ENCODE measurements around the gene TAGAP. TPM values are rescaled to one million over a fixed set of nuclear protein-coding genes. Genes with fewer than 3 reads are reported as not detected.
"Not testable (repeated sequence)": the region's sequence is repeated elsewhere in the genome, so short reads cannot be mapped to it uniquely, and the experiment has no call there.

TAGAP gene
- total RNA-seq, 1 experiment from 2014 or later, result not detected

- DNase-seq (ENCODE audit: low read depth), result no peak
Observed at GRCh38 chr6:159012201-159012600, 32.6 kb downstream of the TAGAP start.

GRCh38 chr6:159010037-159010612 lies 34.7 kb downstream of the TAGAP start:
- peak; percentile 27 for DNase-seq (ENCODE audit: low read depth)

GRCh38 chr6:159008656-159009288 lies 36.0 kb downstream of the TAGAP start:
- DNase-seq (ENCODE audit: low read depth), result no peak

- DNase-seq (ENCODE audit: low read depth), result no peak
Observed at GRCh38 chr6:159007510-159007909, 37.3 kb downstream of the TAGAP start.

GRCh38 chr6:159005436-159005835 lies 39.4 kb downstream of the TAGAP start:
- no peak for DNase-seq (ENCODE audit: low read depth)

DNA sequence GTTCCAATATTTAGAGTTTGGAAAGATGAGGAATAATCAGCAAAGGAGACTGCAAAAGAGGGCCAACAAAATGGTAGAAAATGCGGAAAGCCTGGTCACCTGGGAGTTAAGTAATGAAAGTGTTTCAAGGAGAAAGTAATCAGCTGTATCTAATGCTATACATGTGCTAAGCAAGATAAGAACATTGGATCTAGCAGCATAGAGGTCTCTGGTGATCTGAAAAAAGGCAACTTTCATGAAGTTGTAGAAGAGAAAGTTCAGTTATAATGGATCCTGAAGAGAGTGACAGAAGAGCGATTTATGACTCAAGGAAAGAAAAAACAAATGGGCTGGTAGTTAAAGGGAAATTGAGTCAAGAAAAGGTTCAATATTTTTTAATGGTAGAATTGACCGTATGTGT lies 40.2 kb downstream of the TAGAP start:
- no peak for DNase-seq (ENCODE audit: low read depth)

DNA sequence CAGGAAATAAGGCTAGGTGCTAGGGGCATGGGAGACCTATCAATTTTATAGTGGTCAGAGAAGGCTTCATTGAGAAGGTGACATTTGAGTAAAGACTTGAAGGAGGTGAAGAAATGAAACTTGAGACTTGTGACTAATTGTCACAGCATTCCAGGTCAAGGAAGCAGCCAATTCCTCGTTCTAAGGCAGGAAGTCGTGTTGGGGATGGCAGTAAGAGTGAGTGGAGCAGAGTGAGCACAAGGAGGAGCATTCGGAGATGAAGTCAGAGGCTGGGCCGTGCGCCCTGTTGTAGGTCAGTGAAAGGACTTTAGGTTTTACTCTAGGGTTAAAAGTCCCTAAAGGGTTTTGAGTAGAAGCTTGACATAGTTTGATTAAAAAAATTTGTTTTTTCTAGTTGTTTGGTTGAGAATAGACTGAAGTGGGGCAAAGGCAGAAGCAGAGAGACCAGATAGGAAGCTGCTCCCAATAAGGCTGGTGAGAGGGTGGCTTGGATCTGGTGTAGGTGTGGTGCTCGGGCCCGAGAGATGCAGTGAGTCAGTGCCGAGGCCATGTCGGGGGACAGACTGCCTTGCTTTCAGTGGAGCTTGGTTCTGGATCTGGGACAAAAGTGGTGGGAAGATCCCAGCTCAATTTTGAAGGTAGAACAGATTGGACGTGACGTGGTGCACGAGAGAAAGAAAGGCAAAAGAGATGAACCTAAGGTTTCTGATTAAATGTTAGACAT lies 42.2 kb downstream of the TAGAP start:
- DNase-seq (ENCODE audit: low read depth), result peak; percentile 78

- DNase-seq (ENCODE audit: low read depth), result peak; percentile 99
Observed at GRCh38 chr6:158999666-159000403, 45.0 kb downstream of the TAGAP start, which contains the start of gene RSPH3. RSPH3 (minus strand) TSS chr6:159000202; CDS start chr6:158999550, 652 bp downstream.

DNA sequence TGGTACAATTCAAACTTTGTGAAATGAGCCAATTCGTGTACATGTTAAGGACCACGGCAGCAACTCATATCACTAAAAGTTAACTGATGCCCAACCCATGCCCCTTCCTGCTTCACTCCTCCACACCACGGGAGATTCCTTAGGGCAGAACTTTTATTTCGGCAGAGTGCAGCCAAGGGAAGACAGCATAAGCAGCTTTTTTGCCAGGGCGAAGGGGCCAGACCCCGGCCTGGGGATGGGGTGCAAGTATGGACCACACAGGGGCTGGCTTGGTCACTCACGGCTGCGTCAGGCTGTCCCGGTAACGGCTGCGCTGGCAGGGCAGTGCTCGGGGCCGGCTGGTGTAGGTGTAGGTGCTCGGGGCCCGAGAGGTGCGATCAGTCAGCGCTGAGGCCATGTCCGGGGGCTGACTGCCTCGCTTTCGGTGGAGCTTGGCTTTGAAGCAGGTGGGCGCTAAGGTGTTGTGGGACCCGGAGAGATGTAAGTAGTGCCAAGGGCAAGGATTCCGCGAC lies 45.6 kb downstream of the TAGAP start:
- DNase-seq (ENCODE audit: low read depth), result no peak

DNA sequence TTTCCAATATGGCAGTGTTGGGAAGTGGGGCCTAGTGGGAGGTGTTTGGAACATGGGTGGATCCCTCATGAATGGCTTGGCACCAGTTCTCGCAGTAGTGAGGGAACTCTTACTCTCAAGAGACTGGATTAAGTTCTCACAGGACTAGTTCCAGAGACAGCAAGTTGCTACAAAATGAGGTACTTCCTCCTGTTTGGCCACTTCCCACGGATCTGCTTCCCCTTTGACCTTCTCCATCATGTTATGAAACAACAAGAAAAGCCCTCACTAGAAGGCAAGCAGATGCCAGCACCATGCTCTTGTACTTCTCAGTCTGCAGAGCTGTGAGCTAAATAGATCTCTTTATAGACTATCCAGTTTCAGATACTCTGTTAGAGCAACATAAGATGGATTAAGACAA lies 47.9 kb downstream of the TAGAP start:
- DNase-seq (ENCODE audit: low read depth), result no peak

DNA sequence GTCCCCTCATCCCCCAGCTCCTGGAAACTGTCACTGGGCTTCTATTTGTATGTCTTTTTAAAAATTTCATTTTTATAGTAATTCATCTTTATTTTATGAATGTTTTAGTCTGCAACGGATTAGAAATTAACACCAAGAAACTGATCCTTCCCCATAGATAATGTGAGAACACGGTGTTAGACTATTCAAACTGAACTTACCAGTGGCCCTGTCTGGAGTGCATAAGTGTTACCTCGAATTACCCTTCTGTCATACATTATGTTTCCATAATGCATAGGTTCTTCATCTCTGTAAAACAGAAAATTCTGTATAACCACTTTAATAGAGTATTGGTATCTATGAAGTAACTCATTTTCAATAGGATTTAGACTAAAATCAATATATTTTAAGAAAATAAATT lies 51.2 kb downstream of the TAGAP start:
- no peak for DNase-seq (ENCODE audit: low read depth)

GRCh38 chr6:158991017-158991723 lies 53.6 kb downstream of the TAGAP start:
- DNase-seq (ENCODE audit: low read depth), result no peak

- DNase-seq (ENCODE audit: low read depth), result not testable (repeated sequence)
Observed at GRCh38 chr6:158989711-158990110, 55.1 kb downstream of the TAGAP start.

DNA sequence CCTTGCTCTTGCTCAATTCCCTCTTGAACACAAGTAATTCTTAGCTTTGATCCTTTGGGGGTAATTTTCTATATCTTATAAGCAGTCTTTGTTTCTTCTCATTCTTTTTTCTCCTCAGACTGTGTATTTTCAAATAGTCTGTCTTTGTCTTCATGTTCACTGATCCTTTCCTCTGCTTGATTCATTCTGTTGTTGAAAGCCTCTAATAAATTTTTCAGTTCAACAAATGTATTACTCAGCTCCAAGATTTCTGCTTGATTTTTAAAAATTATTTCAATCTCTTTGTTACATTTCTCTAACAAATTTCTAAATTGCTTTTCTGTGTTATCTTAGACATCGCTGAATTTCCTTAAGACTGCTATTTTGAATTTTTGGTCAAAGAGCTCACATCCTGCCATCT lies 56.3 kb downstream of the TAGAP start:
- DNase-seq (ENCODE audit: low read depth), result no peak

DNA sequence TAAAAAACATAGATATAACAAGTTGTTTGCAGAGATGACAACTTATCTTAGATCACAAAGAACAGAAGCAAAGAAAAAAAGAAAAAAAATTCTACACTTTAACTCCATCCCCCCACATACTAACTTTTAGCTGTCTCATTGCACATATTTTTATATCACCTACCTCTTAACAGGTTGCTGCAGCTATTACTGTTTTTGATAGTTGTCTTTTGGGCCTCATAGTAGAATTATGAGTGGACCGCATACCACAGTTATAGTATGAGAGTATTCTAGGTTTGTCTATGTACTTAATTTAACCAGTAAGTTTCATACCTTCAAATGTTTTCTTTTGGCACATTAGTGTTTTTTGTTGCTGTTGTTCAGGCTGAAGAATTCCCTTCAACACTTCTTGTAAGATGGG lies 57.1 kb downstream of the TAGAP start:
- no peak for DNase-seq (ENCODE audit: low read depth)

Other genes starting within 250 kb of the TAGAP start
- gene EZR, start 225.6 kb downstream of the TAGAP start, total RNA-seq (2014; rRNA removed; shearing (Covaris generic)), result 314 and 325 TPM in 2 replicates
- 3.0 and 5.2 TPM in 2 replicates for gene RSPH3, start 44.8 kb downstream of the TAGAP start, total RNA-seq (2014; rRNA removed; shearing (Covaris generic))
- gene FNDC1, start 124.4 kb upstream of the TAGAP start, total RNA-seq (2014; rRNA removed; shearing (Covaris generic)), result under 0.01 TPM in 1 of 2 replicates, not detected in the other

Data from Daoy (cell line).